Measurements from ENCODE around the gene GUCA2B. TPM values are rescaled to one million over a fixed set of nuclear protein-coding genes. Genes with fewer than 3 reads are reported as not detected.

GUCA2B gene
- total RNA-seq, 2 experiments from 2014 or later: not detected

GRCh38 chr1:42172381-42173133 lies 19.3 kb downstream of the GUCA2B start:
- POLR2A ChIA-PET: interaction anchor here (0.6 kb wide), 1 partner anchor 23 kb away, joined by 3 read pairs; no protein-coding TSS in a partner anchor
- intact Hi-C loops (cut with micrococcal nuclease; ENCODE audit: unreplicated experiment): loop anchor here (2.0 kb wide), 1 partner anchor 598 kb away; no protein-coding TSS in a partner anchor
- no peak for DNase-seq (ENCODE audit: low spot score)

GRCh38 chr1:42173155-42173933 lies 20.1 kb downstream of the GUCA2B start:
- no TSS peak for BruUV-seq (replicated peaks)
- Histone ChIP-seq H3K4me2 (ENCODE audit: low read length) (no peak overlapping the region), H3K79me2 (ENCODE audit: insufficient read depth, low read depth, low read length) (no peaks in the 10 kb centered on the region), H3K27ac (ENCODE audit: low read depth, low read length, poor library complexity, severe bottlenecking) (no peak overlapping the region), H2AFZ (ENCODE audit: low read length) (no peak overlapping the region), H3K36me3 (ENCODE audit: insufficient read depth, low read length) (peaks cover 13% of the 10 kb centered on the region; the same call in 1 of the 2 replicates), H3K4me1 (ENCODE audit: insufficient read depth, low read length, poor library complexity, severe bottlenecking) (no peaks in the 10 kb centered on the region), H3K9me2 (ENCODE audit: insufficient read depth, low read length) (no peaks in the 10 kb centered on the region), H3K4me3 (ENCODE audit: low read depth, low read length, poor library complexity, severe bottlenecking) (no peak overlapping the region), H3K9me3 (ENCODE audit: low read length) (no peaks in the 10 kb centered on the region), H4K20me1 (ENCODE audit: insufficient read depth, low read length) (peaks cover 5% of the 10 kb centered on the region; the same call in 1 of the 2 replicates)
- peak; percentile 59 for DNase-seq (ENCODE audit: low spot score)
- ChIA-PET CTCF (ENCODE audit: unreplicated experiment) (interaction anchor here (0.6 kb wide), 2 partner anchors 203 to 1684 kb away, joined by 3 to 4 read pairs; no protein-coding TSS in a partner anchor), POLR2A (interaction anchor here (0.6 kb wide), 1 partner anchor 23 kb away, joined by 3 read pairs; no protein-coding TSS in a partner anchor)
- no peak for TF ChIP-seq EZH2phosphoT487 (IDR thresholded peaks at IDR 0.05; ENCODE audit: borderline replicate concordance, low read depth, low read length)
- TF ChIP-seq, protein P1, sequence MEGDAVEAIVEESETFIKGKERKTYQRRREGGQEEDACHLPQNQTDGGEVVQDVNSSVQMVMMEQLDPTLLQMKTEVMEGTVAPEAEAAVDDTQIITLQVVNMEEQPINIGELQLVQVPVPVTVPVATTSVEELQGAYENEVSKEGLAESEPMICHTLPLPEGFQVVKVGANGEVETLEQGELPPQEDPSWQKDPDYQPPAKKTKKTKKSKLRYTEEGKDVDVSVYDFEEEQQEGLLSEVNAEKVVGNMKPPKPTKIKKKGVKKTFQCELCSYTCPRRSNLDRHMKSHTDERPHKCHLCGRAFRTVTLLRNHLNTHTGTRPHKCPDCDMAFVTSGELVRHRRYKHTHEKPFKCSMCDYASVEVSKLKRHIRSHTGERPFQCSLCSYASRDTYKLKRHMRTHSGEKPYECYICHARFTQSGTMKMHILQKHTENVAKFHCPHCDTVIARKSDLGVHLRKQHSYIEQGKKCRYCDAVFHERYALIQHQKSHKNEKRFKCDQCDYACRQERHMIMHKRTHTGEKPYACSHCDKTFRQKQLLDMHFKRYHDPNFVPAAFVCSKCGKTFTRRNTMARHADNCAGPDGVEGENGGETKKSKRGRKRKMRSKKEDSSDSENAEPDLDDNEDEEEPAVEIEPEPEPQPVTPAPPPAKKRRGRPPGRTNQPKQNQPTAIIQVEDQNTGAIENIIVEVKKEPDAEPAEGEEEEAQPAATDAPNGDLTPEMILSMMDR (conservative IDR thresholded peaks at IDR 0.05; ENCODE audit: low read length): peak; percentile 94
- intact Hi-C loops (cut with micrococcal nuclease; ENCODE audit: unreplicated experiment): loop anchor here (2.0 kb wide), 1 partner anchor 599 kb away; no protein-coding TSS in a partner anchor

More at GRCh38 chr1:42172381-42173133, 19.3 kb downstream of the GUCA2B start:
- H3K4me1 ChIP-seq (ENCODE audit: insufficient read depth, low read length, poor library complexity, severe bottlenecking): no peaks in the 10 kb centered on the region
- no TSS peak for BruUV-seq (replicated peaks)
- no peak overlapping the region for H3K4me3 ChIP-seq (ENCODE audit: low read depth, low read length, poor library complexity, severe bottlenecking)
- no peak overlapping the region for H3K4me2 ChIP-seq (ENCODE audit: low read length)
- H3K27ac ChIP-seq (ENCODE audit: low read depth, low read length, poor library complexity, severe bottlenecking): no peak overlapping the region
- no peak overlapping the region for H2AFZ ChIP-seq (ENCODE audit: low read length)
- H3K9me3 ChIP-seq (ENCODE audit: low read length): no peaks in the 10 kb centered on the region
- no peaks in the 10 kb centered on the region for H3K9me2 ChIP-seq (ENCODE audit: insufficient read depth, low read length)
- TF ChIP-seq, protein P1 (conservative IDR thresholded peaks at IDR 0.05; ENCODE audit: low read length): no peak
- no peak for TF ChIP-seq EZH2phosphoT487 (IDR thresholded peaks at IDR 0.05; ENCODE audit: borderline replicate concordance, low read depth, low read length)
- CTCF ChIA-PET (ENCODE audit: unreplicated experiment): interaction anchor here (0.6 kb wide), 1 partner anchor 1685 kb away, joined by 4 read pairs; no protein-coding TSS in a partner anchor
- H4K20me1 ChIP-seq (ENCODE audit: insufficient read depth, low read length): peaks cover 5% of the 10 kb centered on the region; the same call in 1 of the 2 replicates
- H3K79me2 ChIP-seq (ENCODE audit: insufficient read depth, low read depth, low read length): no peaks in the 10 kb centered on the region
- H3K36me3 ChIP-seq (ENCODE audit: insufficient read depth, low read length): peaks cover 5% of the 10 kb centered on the region; the same call in 1 of the 2 replicates
